GM12878 (cell line): ENCODE data around the gene RIC1. TPM values are rescaled to one million over a fixed set of nuclear protein-coding genes. Genes with fewer than 3 reads are reported as not detected.
"Not testable (repeated sequence)": the region's sequence is repeated elsewhere in the genome, so short reads cannot be mapped to it uniquely, and the experiment has no call there.

ENCODE experiments used
- ATAC-seq: fragments of 200-7000 bp; cut with Tn5 transposase; 3 replicates; pipeline ENCODE4 v1.9.1; 2020; ENCODE audit warnings: mild to moderate bottlenecking, moderate library complexity
- BruUV-seq: library from RNA; stranded (reverse); fragments of 400-500 nt; replicated peaks from 2 replicates; lab custom pipeline; 2021; lab: Mats Ljungman, UMichigan
- CTCF ChIA-PET: fragments of 300-600 bp; sonication (Branson Sonifier 250); formaldehyde crosslinking; extraction: SDS; loops from one replicate; lab custom pipeline; 2021; ENCODE audit warnings: inconsistent platforms; lab: Yijun Ruan, JAX
- POLR2A ChIA-PET: fragments of 350-600 bp; formaldehyde crosslinking; extraction: SDS; loops from one replicate; lab custom pipeline; 2021; ENCODE audit warnings: inconsistent platforms; lab: Charles Lee
- RAD21 ChIA-PET: fragments of 300-600 bp; sonication (Branson Sonifier 250); formaldehyde crosslinking; loops from one replicate; lab custom pipeline; 2023; ENCODE audit warnings: antibody characterized with exemption; ENCODE audit not compliant: unreplicated experiment; lab: Charles Lee
- SMC1A ChIA-PET: fragments of 300-600 bp; sonication (Branson Sonifier 250); formaldehyde crosslinking; loops from one replicate; lab custom pipeline; 2023; ENCODE audit not compliant: unreplicated experiment, uncharacterized antibody; lab: Charles Lee
- DNase-seq: peaks from one replicate; pipeline ENCODE4 v3.0.0-alpha.2; 2011; ENCODE audit warnings: low read depth, low spot score
- FAIRE-seq: peaks from 3 replicates; lab custom pipeline; 2011; peaks lifted over from hg19 to GRCh38; lab: Jason Lieb, UNC
- H2AFZ ChIP-seq: 2 replicates; pipeline ENCODE4 v1.6.0; 2011; ENCODE audit warnings: low read depth, low read length, control low read depth; ENCODE audit not compliant: control insufficient read depth
- H3K27ac ChIP-seq: 2 replicates; pipeline ENCODE4 v1.5.1; 2011; ENCODE audit warnings: control low read depth; ENCODE audit not compliant: control insufficient read depth, insufficient read depth
- H3K27me3 ChIP-seq, 2 experiments: replicated peaks in 1 of 2; 2 replicates each; pipeline versions ENCODE4 v1.6.0 to v1.6.1; 2011; ENCODE audit warnings: low read length in 1 of 2; ENCODE audit not compliant: control insufficient read depth in 2 of 2, insufficient read depth in 2 of 2
- H3K36me3 ChIP-seq, 2 experiments: 2 replicates each; pipeline ENCODE4 v1.5.1; 2011; ENCODE audit warnings: low read length in 1 of 2; ENCODE audit not compliant: control insufficient read depth in 2 of 2, insufficient read depth in 2 of 2
- H3K4me1 ChIP-seq: 2 replicates; pipeline ENCODE4 v1.6.1; 2011; ENCODE audit warnings: mild to moderate bottlenecking, low read length, moderate library complexity, mixed read lengths; ENCODE audit not compliant: control insufficient read depth, insufficient read depth
- H3K4me2 ChIP-seq: 2 replicates; pipeline ENCODE4 v1.6.0; 2011; ENCODE audit warnings: control low read depth; ENCODE audit not compliant: control insufficient read depth, insufficient read depth
- H3K4me3 ChIP-seq: fragments of 200-600 bp; sonication (generic); 2 replicates; pipeline ENCODE4 v1.5.1; 2016
- H3K79me2 ChIP-seq: 2 replicates; pipeline ENCODE4 v1.6.0; 2011; ENCODE audit warnings: low read length; ENCODE audit not compliant: control insufficient read depth, insufficient read depth
- H3K9ac ChIP-seq: 2 replicates; pipeline ENCODE4 v1.8.0; 2011; ENCODE audit warnings: low read length, control low read depth, mixed read lengths; ENCODE audit not compliant: control insufficient read depth, insufficient read depth
- H3K9me3 ChIP-seq: replicated peaks from 3 replicates; pipeline ENCODE4 v1.5.1; 2011; ENCODE audit warnings: mild to moderate bottlenecking, low read length; ENCODE audit not compliant: control insufficient read depth, insufficient read depth
- H4K20me1 ChIP-seq: 2 replicates; pipeline ENCODE4 v1.6.0; 2011; ENCODE audit not compliant: control insufficient read depth, insufficient read depth
- MLLT1 ChIP-seq: fragments of 450-650 bp; IDR thresholded peaks from 2 replicates; pipeline ENCODE4 v1.6.1; 2016; ENCODE audit warnings: mild to moderate bottlenecking
- PRDM15 ChIP-seq: fragments of 450-650 bp; formaldehyde crosslinking; IDR thresholded peaks from 2 replicates; pipeline ENCODE4 v1.4.0; 2020; ENCODE audit warnings: mild to moderate bottlenecking, moderate library complexity
- ZBTB40 ChIP-seq: fragments of 450-650 bp; IDR thresholded peaks from 2 replicates; pipeline ENCODE4 v1.6.1; 2016; ENCODE audit warnings: mild to moderate bottlenecking, moderate library complexity, borderline replicate concordance
- WGBS: methylation state at CpG from one replicate; pipeline ENCODE4 v1.1.6; 2016; ENCODE audit warnings: low lambda C conversion rate; ENCODE audit not compliant: insufficient replicate concordance, insufficient coverage; ENCODE audit errors: missing lambda C conversion rate; 5-methylcytosine and 5-hydroxymethylcytosine counted together
- in situ Hi-C: fragments of 300-500 bp; cut with MboI; formaldehyde crosslinking; loops from 9 replicates; pipeline ENCODE4 v1.14.3; 2018; ENCODE audit warnings: mixed read lengths
- intact Hi-C: fragments of 100-400 bp; cut with micrococcal nuclease; formaldehyde crosslinking; loops from one replicate; pipeline ENCODE4 v1.14.2; 2022; ENCODE audit not compliant: unreplicated experiment
- polyA plus RNA-seq, 11 experiments: library from polyadenylated mRNA; depleted of rRNA in 4 of 11; unstranded in 6 of 11; stranded (reverse) in 5 of 11; fragments of >200 nt; fragmentation: Nextera tagmentation in 4 of 11; fragmentation: Illumina TruSeq in 1 of 11; extraction: Ambion mirVana in 4 of 11; extraction: Trizol in 1 of 11; gene quantifications; 1 replicate in 1 of 11; 2 replicates in 10 of 11; pipeline versions ENCODE4 v1.2.1 to v1.2.3, GENCODE V29; 2011 to 2016; ENCODE audit warnings: inconsistent platforms in 2 of 11, missing spikeins in 2 of 11, low read depth in 1 of 11
- total RNA-seq, 4 experiments: library from RNA; depleted of rRNA in 3 of 4; stranded (reverse); fragments of >200 nt in 3 of 4; fragmentation: Illumina TruSeq in 1 of 4; extraction: Trizol in 1 of 4; gene quantifications; 2 replicates each; pipeline versions ENCODE4 v1.2.1 to v1.2.3, GENCODE V29; 2013 to 2021

RIC1 gene
- total and polyA plus RNA-seq, 10 of the 15 experiments (the other 5 are each of a cell fraction or from before 2014, with no cell fraction given): 6.2 to 59.8 (median 33.3) TPM

GRCh38 chr9:5627686-5628085, 1.2 kb upstream of the RIC1 start:
- in situ Hi-C loops, H3K27me3 ChIP-seq, H2AFZ ChIP-seq, H3K36me3 ChIP-seq, FAIRE-seq, BruUV-seq, H4K20me1 ChIP-seq, H3K9me3 ChIP-seq, ATAC-seq, DNase-seq: not testable (repeated sequence)
- Histone ChIP-seq H3K9ac (peak overlapping the region; percentile 64), H3K4me3 (peak overlapping the region; percentile 98), H3K4me2 (peak overlapping the region; percentile 79), H3K4me1 (peaks cover 28% of the 10 kb centered on the region), H3K27ac (peak overlapping the region; percentile 78), H3K79me2 (peaks cover 82% of the 10 kb centered on the region)
- ChIA-PET CTCF (interaction anchor here (0.9 to 2.1 kb wide), 10 partner anchors 19 to 189 kb away, joined by 3 to 12 read pairs (median 4); partner anchors contain the start of gene CD274), RAD21 (interaction anchor here (0.9 to 4.2 kb wide), 22 partner anchors 8 to 320 kb away, joined by 3 to 52 read pairs (median 5); partner anchors contain the start of genes CD274, ERMP1 and PLGRKT), POLR2A (interaction anchor here (0.6 to 3.0 kb wide), 25 partner anchors 8 to 888 kb away, joined by 3 to 19 read pairs (median 4); partner anchors contain the start of gene CD274), SMC1A (interaction anchor here (0.8 to 3.4 kb wide), 25 partner anchors 9 to 866 kb away, joined by 3 to 26 read pairs (median 6); partner anchors contain the start of genes CD274 and PDCD1LG2)
- under 1% methylated on average over 11 of the region's 11 CpGs for WGBS
- TF ChIP-seq MLLT1: peak; percentile 17; the same call in 1 of the 2 replicates
- 0 out of 2 replicates have a peak, but pooled peaks have one; percentile 34 for TF ChIP-seq PRDM15 (CRISPR knock-in tag)
- 0 out of 2 replicates have a peak, but pooled peaks have one; percentile 6 for TF ChIP-seq ZBTB40
- TF ChIP-seq, all 136 proteins: peak for 3; not testable (repeated sequence) for 133
- intact Hi-C loops: loop anchor here (2.0 to 5.0 kb wide), 2 partner anchors 37 to 205 kb away; partner anchors contain the start of gene ERMP1
